Measurements from ENCODE around the gene HOOK2. TPM values are rescaled to one million over a fixed set of nuclear protein-coding genes. Genes with fewer than 3 reads are reported as not detected.
A peak's percentile ranks its signal among the peaks of the same experiment; 100 is the strongest.

The HOOK2 gene
- polyA plus RNA-seq, 1 donor from 2014 or later, result 28.4 TPM

DNA sequence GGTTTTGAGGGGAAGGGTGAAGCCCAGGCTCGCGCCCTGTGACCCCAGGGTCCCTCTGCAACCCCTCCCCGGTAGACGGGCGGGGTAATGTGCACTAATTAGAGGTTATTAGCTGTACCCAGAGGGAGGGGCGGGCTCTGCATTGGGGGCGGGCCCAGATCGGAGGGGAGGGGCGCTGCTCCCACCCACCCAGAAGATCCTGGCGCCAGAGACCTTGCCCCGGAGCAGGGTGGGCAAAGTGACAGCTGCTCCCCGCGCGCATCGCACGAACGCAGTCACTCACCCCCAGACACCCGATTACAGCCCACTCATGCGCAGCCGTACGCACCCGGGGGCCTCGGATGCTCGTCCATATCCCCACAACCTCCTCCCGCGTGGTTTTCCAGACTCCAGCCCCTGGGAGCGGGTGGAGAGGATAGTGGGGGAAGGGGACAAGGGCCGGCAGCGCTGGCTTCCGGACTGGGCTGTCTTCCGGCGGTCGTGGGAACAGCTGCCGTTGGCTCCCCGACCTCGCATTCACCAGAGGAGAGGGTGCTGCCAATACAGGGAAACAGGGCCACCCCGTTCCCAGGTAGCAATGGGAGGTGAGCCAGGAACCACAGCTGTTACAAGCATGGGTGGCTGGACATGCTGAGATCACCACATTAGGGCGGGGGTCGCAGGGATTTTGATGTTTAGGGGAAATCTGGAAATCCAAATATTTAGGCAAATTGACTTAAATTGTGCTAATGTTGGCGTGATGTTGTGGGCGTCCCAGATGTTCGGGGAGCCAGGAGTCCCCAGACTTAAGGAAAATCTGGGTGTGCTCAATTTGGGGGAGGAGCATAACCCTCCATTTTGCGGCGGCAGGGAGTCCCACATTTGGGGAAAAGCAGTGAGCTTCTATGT, 2.9 kb upstream of the HOOK2 start:
- Histone ChIP-seq H3K27me3 (ENCODE audit: insufficient read depth, low read depth, low read length) (no peaks in the 10 kb centered on the region), H3K9me3 (ENCODE audit: low read length) (no peaks in the 10 kb centered on the region), H3K36me3 (ENCODE audit: insufficient read depth, low read length) (no peaks in the 10 kb centered on the region), H2AFZ (ENCODE audit: low read depth, low read length) (peak overlapping the region; percentile 33), H3K27ac (ENCODE audit: low read length) (peak overlapping the region; percentile 22), H4K20me1 (ENCODE audit: insufficient read depth) (no peaks in the 10 kb centered on the region), H3K79me2 (replicated peaks; ENCODE audit: insufficient read depth, low read length) (no peaks in the 10 kb centered on the region), H3K4me3 (ENCODE audit: low read length) (peak overlapping the region; percentile 61), H3F3A (ENCODE audit: insufficient read depth, low read length, poor library complexity, severe bottlenecking) (no peaks in the 10 kb centered on the region), H3K9ac (ENCODE audit: low read length) (peak overlapping the region; percentile 60), H3K9me2 (ENCODE audit: insufficient read depth, low read length) (no peaks in the 10 kb centered on the region), H3K4me2 (ENCODE audit: low read length) (peak overlapping the region; percentile 33)
- TF ChIP-seq TAF1 (IDR thresholded peaks at IDR 0.05; ENCODE audit: low read depth), result peak; percentile 28
- TF ChIP-seq, protein P1, sequence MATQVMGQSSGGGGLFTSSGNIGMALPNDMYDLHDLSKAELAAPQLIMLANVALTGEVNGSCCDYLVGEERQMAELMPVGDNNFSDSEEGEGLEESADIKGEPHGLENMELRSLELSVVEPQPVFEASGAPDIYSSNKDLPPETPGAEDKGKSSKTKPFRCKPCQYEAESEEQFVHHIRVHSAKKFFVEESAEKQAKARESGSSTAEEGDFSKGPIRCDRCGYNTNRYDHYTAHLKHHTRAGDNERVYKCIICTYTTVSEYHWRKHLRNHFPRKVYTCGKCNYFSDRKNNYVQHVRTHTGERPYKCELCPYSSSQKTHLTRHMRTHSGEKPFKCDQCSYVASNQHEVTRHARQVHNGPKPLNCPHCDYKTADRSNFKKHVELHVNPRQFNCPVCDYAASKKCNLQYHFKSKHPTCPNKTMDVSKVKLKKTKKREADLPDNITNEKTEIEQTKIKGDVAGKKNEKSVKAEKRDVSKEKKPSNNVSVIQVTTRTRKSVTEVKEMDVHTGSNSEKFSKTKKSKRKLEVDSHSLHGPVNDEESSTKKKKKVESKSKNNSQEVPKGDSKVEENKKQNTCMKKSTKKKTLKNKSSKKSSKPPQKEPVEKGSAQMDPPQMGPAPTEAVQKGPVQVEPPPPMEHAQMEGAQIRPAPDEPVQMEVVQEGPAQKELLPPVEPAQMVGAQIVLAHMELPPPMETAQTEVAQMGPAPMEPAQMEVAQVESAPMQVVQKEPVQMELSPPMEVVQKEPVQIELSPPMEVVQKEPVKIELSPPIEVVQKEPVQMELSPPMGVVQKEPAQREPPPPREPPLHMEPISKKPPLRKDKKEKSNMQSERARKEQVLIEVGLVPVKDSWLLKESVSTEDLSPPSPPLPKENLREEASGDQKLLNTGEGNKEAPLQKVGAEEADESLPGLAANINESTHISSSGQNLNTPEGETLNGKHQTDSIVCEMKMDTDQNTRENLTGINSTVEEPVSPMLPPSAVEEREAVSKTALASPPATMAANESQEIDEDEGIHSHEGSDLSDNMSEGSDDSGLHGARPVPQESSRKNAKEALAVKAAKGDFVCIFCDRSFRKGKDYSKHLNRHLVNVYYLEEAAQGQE (IDR thresholded peaks at IDR 0.05; ENCODE audit: borderline replicate concordance), result no peak

DNA sequence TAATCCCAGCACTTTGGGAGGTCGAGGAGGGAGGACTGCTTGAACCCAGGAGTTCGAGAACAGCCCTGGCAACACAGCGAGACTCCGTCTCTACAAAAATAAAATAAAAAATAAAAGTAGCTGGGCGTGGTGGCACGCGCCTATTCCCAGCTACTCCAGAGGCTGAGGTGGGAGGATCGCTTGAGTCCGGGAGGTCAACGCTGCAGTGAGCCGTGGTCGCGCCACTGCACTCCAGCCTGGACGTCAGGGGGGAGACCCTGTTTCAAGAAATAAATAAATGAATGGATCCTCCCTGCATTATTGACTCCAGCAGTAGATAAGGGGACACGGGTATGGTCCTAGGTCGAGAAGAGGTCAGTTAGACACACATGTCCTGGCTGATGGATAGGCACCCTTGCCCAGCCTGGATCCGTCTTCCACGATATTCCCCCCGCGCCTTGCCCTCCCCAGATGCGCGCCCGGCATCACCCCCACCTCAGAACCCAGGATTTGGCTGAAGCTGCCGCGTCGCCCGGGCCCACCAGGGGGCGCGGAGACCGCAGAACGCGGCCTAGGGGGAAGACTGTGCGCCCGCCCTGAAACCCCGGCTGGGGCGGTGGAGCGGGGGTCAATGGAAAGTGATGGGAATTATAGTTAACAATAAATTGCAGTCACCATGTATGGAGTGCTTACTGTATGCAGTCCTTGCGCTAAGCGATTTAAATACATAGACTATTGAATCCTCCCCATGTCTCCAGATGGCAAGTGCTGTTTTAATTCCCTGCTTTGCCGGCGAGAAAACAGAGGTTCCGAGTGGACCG, 2.1 kb upstream of the HOOK2 start:
- no peaks in the 10 kb centered on the region for H4K20me1 ChIP-seq (ENCODE audit: insufficient read depth)
- no peaks in the 10 kb centered on the region for H3K9me2 ChIP-seq (ENCODE audit: insufficient read depth, low read length)
- peak overlapping the region; percentile 22 for H3K27ac ChIP-seq (ENCODE audit: low read length)
- H2AFZ ChIP-seq (ENCODE audit: low read depth, low read length), result no peak overlapping the region
- TF ChIP-seq POLR2AphosphoS5 (IDR thresholded peaks at IDR 0.05), result no peak
- TF ChIP-seq SMC3 (conservative IDR thresholded peaks at IDR 0.05; ENCODE audit: poor library complexity), result peak; percentile 93
- no peak for TF ChIP-seq EZH2 (IDR thresholded peaks at IDR 0.05; ENCODE audit: borderline replicate concordance, insufficient read depth, low read length, poor library complexity, severe bottlenecking)
- peak; percentile 83 for TF ChIP-seq RAD21 (conservative IDR thresholded peaks at IDR 0.05)
- TF ChIP-seq, protein P2, sequence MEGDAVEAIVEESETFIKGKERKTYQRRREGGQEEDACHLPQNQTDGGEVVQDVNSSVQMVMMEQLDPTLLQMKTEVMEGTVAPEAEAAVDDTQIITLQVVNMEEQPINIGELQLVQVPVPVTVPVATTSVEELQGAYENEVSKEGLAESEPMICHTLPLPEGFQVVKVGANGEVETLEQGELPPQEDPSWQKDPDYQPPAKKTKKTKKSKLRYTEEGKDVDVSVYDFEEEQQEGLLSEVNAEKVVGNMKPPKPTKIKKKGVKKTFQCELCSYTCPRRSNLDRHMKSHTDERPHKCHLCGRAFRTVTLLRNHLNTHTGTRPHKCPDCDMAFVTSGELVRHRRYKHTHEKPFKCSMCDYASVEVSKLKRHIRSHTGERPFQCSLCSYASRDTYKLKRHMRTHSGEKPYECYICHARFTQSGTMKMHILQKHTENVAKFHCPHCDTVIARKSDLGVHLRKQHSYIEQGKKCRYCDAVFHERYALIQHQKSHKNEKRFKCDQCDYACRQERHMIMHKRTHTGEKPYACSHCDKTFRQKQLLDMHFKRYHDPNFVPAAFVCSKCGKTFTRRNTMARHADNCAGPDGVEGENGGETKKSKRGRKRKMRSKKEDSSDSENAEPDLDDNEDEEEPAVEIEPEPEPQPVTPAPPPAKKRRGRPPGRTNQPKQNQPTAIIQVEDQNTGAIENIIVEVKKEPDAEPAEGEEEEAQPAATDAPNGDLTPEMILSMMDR (IDR thresholded peaks at IDR 0.05; ENCODE audit: poor library complexity, severe bottlenecking), result peak; percentile 95
- no peak for TF ChIP-seq EP300 (conservative IDR thresholded peaks at IDR 0.05; ENCODE audit: poor library complexity, severe bottlenecking)
- no peak for TF ChIP-seq TAF1 (IDR thresholded peaks at IDR 0.05; ENCODE audit: low read depth)
- TF ChIP-seq, protein P1 (IDR thresholded peaks at IDR 0.05; ENCODE audit: borderline replicate concordance), result no peak
- TF ChIP-seq MXI1 (conservative IDR thresholded peaks at IDR 0.05; ENCODE audit: poor library complexity, severe bottlenecking), result peak; percentile 12
- H3K36me3 ChIP-seq (ENCODE audit: insufficient read depth, low read length), result no peaks in the 10 kb centered on the region
- H3K27me3 ChIP-seq (ENCODE audit: insufficient read depth, low read depth, low read length), result no peaks in the 10 kb centered on the region
- no peaks in the 10 kb centered on the region for H3F3A ChIP-seq (ENCODE audit: insufficient read depth, low read length, poor library complexity, severe bottlenecking)
- peak overlapping the region; percentile 60 for H3K9ac ChIP-seq (ENCODE audit: low read length)
- peak overlapping the region; percentile 61 for H3K4me3 ChIP-seq (ENCODE audit: low read length)
- peak overlapping the region; percentile 33 for H3K4me2 ChIP-seq (ENCODE audit: low read length)
- no peaks in the 10 kb centered on the region for H3K9me3 ChIP-seq (ENCODE audit: low read length)
- no peaks in the 10 kb centered on the region for H3K79me2 ChIP-seq (replicated peaks; ENCODE audit: insufficient read depth, low read length)

Data from neural cell (in vitro differentiated cells).